DOHH2 (cell line): ENCODE measurements around the gene NUBP2.

Experiments
- EZH2phosphoT487 ChIP-seq: fragments of 200-600 bp; sonication (generic); IDR thresholded peaks from 2 replicates; pipeline ENCODE4 v1.6.1; 2017; ENCODE audit warnings: borderline replicate concordance, mild to moderate bottlenecking, antibody characterized with exemption, low read length, moderate library complexity, mixed read lengths
- TF ChIP-seq, protein P1 (sequence below): fragments of 200-600 bp; sonication (generic); IDR thresholded peaks from one replicate; pipeline ENCODE4 v1.5.1; 2014; ENCODE audit warnings: antibody characterized with exemption, mild to moderate bottlenecking, low read depth, low read length; ENCODE audit not compliant: poor library complexity, severe bottlenecking

DNA sequence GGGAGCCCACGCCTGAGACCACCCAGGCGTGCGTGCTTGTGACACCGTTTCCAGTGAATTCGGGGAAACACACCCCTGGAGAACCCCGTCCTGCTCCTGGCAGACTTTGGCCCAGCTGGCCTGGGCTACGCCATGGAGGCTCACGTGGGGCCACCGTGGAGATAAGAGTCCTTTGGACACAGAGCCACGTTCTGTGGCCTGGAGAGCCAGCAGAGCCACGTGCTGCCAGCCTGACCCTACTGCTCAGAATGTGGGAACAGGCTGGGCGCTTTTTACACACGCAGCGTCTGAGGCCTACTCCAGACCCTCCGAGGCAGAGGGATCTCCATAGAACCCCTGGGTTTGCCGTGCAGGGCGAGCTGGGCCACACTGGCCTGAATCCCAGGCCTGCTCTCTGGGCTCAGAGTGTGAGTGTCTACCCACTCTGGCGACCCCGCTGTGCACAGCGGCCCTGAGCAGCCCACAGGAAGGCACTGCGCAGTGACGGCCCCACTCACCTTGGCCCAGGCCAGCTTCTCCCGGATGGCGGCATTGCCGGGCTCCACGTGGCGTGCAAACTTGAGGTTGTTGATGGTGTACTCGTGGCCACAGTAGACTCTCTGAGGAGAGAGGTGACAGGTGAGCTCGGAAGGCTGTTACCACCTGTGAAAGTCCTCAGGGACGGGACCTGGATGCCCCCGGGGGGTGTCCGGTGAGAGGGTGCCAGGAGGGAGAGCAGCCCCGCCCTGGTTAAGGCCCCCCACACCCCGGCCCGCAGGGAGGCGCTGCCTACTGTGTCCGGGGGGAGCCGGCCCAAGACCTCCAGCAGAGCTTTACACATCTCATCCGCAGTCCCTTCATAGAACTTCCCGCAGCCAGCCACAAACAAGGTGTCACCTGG is 33.9 kb downstream of the NUBP2 start:
- TF ChIP-seq, protein P1, sequence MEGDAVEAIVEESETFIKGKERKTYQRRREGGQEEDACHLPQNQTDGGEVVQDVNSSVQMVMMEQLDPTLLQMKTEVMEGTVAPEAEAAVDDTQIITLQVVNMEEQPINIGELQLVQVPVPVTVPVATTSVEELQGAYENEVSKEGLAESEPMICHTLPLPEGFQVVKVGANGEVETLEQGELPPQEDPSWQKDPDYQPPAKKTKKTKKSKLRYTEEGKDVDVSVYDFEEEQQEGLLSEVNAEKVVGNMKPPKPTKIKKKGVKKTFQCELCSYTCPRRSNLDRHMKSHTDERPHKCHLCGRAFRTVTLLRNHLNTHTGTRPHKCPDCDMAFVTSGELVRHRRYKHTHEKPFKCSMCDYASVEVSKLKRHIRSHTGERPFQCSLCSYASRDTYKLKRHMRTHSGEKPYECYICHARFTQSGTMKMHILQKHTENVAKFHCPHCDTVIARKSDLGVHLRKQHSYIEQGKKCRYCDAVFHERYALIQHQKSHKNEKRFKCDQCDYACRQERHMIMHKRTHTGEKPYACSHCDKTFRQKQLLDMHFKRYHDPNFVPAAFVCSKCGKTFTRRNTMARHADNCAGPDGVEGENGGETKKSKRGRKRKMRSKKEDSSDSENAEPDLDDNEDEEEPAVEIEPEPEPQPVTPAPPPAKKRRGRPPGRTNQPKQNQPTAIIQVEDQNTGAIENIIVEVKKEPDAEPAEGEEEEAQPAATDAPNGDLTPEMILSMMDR = no peak
- no peak for TF ChIP-seq EZH2phosphoT487
